WI38 (cell line): ENCODE results near the gene LMNB1.

Experiments used
- H3K4me3 ChIP-seq: 2 replicates; pipeline ENCODE4 v1.5.1; 2011; ENCODE audit warnings: low read depth, mild to moderate bottlenecking, control low read depth, low read length
- TF ChIP-seq, protein P1 (sequence below): IDR thresholded peaks from 2 replicates; pipeline ENCODE4 v1.5.1; 2012; ENCODE audit warnings: low read depth, mild to moderate bottlenecking, control low read depth, low read length

The LMNB1 gene

DNA sequence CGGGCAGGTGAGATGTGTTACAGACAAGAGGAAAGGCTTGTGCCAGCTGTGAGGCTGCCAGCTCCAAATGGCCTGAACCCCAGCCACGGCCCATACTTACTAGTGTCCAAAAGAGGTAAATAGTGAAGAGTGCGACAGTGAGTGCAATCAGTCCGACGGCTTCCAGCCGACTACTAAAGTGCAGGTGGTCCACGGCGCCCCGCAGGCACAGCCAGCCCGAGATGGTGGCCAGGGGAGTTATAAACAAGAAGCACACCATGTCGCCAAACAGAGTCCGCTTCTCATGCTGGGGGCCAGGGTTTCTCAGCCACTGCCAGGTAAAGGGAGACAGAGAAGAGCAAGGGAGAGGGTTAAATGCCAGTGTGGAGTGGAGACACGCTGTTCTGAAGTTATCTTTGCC lies 101.1 kb downstream of the LMNB1 start:
- H3K4me3 ChIP-seq, result no peak overlapping the region
- TF ChIP-seq, protein P1, sequence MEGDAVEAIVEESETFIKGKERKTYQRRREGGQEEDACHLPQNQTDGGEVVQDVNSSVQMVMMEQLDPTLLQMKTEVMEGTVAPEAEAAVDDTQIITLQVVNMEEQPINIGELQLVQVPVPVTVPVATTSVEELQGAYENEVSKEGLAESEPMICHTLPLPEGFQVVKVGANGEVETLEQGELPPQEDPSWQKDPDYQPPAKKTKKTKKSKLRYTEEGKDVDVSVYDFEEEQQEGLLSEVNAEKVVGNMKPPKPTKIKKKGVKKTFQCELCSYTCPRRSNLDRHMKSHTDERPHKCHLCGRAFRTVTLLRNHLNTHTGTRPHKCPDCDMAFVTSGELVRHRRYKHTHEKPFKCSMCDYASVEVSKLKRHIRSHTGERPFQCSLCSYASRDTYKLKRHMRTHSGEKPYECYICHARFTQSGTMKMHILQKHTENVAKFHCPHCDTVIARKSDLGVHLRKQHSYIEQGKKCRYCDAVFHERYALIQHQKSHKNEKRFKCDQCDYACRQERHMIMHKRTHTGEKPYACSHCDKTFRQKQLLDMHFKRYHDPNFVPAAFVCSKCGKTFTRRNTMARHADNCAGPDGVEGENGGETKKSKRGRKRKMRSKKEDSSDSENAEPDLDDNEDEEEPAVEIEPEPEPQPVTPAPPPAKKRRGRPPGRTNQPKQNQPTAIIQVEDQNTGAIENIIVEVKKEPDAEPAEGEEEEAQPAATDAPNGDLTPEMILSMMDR, result no peak

DNA sequence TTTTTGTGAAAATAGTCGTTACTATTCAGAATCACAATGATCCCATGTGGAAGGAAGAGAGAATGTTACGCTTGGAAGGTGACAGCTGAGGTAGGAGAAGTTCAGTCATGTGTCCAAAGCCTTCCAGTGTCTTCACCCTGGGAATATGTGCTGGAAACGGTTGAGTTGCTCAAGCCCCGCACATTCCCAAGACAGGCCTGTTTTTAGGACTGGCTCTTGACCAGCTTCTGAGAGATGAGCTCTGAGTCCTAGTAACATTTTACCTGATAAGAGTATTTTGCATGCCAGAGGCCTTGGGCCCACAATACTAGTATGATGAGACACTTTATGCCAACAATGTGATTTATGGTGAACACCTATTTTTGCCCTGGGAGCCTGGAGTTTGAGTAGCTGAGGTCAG lies 101.7 kb downstream of the LMNB1 start:
- TF ChIP-seq, protein P1, result no peak

DNA sequence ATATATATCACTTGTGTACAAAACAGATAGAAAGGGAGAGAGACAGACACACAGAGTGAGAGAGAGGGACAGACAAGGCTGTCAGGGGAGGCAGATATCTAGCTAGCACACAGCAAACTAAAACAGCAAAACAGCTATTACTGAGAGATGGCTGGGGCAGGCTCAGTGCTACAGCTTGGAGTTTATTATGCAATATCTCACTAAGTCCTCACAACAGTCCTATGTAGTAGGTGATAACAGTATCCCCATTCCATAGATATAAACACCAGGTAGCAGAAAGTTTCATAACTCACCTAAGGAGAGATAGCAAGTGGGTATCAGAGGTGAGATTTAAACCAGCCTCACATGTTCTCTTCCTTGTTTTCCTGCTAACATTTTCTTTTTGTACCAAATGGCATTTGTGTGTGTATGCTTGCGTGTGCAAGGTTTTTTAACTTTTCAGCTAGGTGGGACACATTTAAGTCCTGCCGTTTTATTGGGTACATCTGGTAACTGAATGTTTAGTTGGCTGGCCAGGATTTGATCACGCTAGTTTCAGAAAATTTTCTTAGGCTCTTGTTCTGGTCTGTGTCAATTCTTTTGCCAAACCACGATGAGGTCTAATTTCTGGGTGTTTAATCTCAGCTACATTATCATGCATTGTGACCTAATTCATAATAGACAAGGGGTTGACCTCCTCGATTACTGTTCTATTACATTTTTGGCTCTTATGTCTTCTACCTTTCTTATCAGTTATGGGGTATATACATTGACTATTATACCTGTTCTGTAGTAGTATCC lies 105.1 kb downstream of the LMNB1 start:
- TF ChIP-seq, protein P1, result no peak
- no peak overlapping the region for H3K4me3 ChIP-seq

More for the DNA sequence above, 101.7 kb downstream of the LMNB1 start:
- H3K4me3 ChIP-seq, result no peak overlapping the region

DNA sequence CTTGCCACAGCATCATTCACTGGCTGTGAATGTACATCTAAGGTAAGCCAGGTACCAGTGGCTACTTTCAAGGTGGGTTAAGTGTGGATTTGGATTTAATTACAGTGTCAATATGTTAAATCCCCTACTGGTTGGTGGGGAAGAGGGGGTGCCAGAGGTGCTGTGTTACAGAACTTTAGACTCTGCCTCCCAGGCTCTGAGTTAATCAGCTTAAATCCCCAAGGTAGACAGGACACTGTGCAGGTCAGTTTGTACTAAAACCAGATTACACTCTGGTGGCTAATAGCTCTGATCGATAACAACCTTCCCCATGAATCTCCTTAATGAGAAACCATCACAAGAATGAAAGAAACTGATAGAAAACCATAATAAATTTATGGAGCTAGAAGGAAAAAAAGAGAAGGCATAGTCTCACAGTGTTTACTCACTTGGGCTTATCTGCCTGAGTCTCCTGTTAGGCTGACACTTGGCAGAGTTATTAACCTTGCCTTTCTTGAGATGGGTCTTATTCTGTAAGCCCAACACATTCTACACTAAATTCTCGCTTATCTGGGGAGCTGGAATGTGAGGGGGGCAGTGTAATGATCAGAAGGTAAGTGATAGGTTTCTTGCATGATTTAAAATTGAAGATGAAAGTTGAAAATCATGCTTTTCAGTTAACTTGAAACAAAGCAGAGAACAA lies 106.8 kb downstream of the LMNB1 start:
- TF ChIP-seq, protein P1, result no peak

DNA sequence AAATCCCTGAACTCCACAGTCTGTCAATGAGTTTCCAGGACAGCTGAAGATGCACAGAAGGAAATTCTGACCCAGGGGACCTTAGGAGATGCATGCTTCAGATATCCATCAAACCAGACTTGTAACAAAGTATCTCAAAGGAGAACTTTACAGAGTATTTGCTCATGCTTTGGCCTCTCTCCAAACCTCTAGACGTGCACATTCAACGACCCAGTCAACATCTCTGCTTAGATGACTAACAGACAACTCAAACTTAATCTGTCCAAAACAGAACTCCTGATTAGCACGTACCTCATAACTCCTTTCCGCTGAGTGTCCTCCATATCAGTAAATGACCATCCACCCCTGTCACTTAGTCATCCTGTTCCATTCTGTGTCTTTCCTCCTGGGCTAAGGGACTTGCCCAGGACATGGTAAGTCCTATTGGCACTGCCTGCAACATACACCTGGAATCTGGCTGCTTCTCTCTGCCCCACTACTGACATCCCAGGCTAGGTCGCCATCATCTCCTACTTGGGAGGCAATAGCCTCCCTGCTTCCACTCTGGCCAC lies 107.4 kb downstream of the LMNB1 start:
- TF ChIP-seq, protein P1, result no peak
- no peak overlapping the region for H3K4me3 ChIP-seq

More for the DNA sequence above, 106.8 kb downstream of the LMNB1 start:
- no peak overlapping the region for H3K4me3 ChIP-seq
